Cardiac fibroblast (primary cell): ENCODE results near the gene CHRNB1.
"Not testable (repeated sequence)": the region's sequence is repeated elsewhere in the genome, so short reads cannot be mapped to it uniquely, and the experiment has no call there.

Source experiments
- DNase-seq, 2 donors: peaks; one replicate each; pipeline versions ENCODE4 v3.0.0 to v3.0.0-alpha.2; 2010; ENCODE audit warnings: low read depth in 2 of 2
- H3K4me3 ChIP-seq, 2 donors: replicated peaks in 1 of 2; 1 replicate in 1 of 2; 2 replicates in 1 of 2; pipeline ENCODE4 v1.5.1; 2011; ENCODE audit warnings: low read depth in 2 of 2, low read length in 2 of 2, mild to moderate bottlenecking in 2 of 2, moderate library complexity in 1 of 2
- TF ChIP-seq, protein P1 (sequence below): IDR thresholded peaks from one replicate; pipeline ENCODE4 v1.5.1; 2011; ENCODE audit warnings: low read depth, mild to moderate bottlenecking, low read length, inconsistent platforms

Gene CHRNB1

DNA sequence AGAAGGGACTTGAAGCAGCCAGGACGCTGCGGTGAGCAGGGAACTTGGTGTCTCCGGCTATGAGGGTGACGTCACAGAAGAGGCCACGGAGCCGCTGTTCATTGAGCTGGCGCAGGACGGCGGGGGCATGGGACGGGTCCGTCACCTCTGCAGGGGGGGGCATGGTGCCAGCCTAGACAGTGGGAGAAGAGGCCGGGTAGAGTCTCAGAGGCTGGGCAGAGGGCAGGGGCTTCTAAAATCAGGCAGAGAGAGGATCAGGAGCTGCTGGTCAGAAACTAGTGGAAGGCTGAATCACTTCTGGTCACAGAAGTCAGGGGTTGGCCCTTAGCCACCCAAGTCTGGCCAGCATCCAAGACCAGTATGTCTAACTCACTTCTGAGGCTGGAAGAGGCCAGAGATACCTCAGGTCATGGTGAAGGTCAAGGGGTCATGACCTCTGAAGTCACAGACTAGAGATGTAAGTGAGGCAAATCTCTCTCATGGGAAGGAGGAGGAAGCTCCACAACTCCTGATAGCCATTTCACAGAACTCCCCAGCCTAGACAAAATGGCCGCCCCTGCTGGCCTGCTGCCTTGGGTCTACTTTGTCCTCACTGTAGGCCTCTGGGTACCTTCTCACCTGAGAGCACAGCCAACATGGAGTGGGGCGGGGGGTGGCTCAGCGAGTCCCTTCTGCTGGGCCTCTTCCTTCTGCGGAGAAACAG is 21.9 kb downstream of the CHRNB1 start:
- TF ChIP-seq, protein P1, sequence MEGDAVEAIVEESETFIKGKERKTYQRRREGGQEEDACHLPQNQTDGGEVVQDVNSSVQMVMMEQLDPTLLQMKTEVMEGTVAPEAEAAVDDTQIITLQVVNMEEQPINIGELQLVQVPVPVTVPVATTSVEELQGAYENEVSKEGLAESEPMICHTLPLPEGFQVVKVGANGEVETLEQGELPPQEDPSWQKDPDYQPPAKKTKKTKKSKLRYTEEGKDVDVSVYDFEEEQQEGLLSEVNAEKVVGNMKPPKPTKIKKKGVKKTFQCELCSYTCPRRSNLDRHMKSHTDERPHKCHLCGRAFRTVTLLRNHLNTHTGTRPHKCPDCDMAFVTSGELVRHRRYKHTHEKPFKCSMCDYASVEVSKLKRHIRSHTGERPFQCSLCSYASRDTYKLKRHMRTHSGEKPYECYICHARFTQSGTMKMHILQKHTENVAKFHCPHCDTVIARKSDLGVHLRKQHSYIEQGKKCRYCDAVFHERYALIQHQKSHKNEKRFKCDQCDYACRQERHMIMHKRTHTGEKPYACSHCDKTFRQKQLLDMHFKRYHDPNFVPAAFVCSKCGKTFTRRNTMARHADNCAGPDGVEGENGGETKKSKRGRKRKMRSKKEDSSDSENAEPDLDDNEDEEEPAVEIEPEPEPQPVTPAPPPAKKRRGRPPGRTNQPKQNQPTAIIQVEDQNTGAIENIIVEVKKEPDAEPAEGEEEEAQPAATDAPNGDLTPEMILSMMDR, result no peak
- no peak overlapping the region for H3K4me3 ChIP-seq
- DNase-seq, result peak; percentile 78 to 92

DNA sequence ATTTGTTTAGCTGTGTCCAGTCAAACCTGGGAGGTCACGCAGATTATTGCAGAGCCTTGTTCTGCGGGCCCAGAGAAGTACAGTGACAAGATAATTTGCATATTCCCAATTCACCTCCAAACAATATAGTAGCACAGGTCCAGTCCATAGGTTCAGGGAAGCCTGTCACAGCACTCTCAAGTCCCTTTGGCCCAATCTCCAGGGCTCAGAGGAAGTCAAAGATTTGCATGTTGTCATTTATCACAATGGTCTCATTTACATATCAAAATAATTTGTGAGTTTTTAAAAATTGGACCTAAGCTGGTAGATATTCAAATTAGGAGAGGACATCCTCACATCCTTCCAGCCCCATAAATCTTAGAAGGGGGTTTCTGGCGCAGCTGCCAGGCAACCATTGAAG is 22.6 kb downstream of the CHRNB1 start:
- no peak overlapping the region for H3K4me3 ChIP-seq
- no peak for DNase-seq
- TF ChIP-seq, protein P1, result no peak

DNA sequence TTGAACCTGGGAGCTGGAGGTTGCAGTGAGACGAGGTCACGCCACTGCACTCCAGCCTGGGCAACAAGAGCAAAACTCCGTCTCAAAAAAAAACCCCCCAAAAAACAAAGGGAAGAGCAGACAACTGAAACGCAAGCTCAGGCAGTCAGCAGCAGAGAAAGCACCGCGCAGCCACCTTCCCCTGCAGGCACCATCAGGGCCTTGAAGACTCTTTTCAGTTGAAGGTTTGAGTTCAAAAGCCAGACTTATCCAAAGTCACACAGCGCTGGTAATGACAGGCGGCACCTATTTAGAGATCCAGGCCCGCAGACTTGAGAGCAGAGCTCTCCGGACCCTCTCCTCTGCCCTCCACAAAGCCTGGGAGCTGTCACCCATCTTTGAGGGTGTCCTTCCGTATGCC is 23.4 kb downstream of the CHRNB1 start:
- TF ChIP-seq, protein P1, result no peak
- H3K4me3 ChIP-seq, result no peak overlapping the region
- DNase-seq, result no peak

DNA sequence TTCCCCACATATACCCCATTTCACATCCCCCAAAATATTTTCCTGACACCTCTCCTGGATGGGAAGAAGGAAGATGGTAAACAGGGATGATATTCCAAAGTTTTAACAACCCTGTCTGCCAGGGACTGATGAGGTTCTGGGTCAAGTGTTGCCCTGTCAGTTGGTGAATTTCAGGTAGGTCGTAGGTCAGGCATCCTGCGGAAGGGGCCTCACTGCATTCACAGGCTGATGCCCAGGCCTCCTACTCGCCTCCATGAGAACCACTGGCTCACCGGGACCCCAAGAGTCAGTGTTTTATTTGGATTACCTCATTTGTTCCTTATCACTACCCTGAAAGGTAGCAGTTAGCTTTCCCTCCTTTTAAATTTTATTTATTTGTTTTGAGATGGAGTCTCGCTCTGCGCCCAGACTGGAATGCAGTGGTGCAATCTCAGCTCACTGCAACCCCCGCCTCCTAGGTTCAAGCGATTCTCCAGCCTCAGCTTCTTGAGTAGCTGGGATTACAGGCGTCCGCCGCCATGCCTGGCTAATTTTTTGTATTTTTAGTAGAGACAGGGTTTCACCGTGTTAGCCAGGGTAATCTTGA is 24.0 kb downstream of the CHRNB1 start:
- no peak overlapping the region for H3K4me3 ChIP-seq

DNA sequence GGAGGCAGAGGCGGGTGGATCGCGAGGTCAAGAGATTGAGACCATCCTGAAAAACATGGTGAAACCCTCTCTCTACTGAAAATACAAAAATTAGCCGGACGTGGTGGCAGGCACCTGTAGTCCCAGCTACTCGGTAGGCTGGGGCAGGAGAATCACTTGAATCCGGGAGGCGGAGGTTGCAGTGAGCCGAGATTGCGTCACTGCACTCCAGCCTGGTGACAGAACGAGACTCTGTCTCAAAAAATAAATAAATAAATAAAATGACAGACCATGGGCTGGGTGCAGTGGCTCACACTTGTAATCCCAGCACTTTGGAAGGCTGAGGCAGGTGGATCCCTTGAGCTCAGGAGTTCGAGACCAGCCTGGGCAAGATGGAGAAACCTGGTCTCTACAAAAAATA is 25.0 kb downstream of the CHRNB1 start:
- H3K4me3 ChIP-seq, DNase-seq: not testable (repeated sequence)

More for the DNA sequence above, 24.0 kb downstream of the CHRNB1 start:
- TF ChIP-seq, protein P1, result no peak
- DNase-seq, result no peak

DNA sequence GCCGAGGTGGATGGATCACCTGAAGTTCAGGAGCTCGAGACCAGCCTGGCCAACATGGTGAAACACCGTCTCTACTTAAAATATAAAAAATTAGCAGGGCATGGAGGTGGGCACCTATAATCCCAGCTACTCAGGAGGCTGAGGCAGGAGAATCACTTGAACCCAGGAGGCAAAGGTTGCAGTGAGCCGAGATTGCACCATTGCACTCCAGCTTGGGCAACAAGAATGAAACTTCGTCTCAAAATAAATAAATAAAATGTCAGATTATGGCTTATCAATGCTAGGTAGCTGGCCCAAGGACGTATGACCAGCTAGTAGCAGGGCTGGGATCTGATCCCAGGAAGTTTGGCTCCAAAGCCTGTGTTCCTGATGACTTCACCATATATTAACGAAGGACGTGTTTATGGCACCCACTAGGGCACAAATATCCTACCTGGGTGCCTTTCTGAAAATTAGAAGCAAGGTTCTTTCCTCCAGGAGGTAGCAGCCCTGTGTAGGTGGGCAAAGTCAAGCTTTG is 25.7 kb downstream of the CHRNB1 start:
- DNase-seq, H3K4me3 ChIP-seq: not testable (repeated sequence)

DNA sequence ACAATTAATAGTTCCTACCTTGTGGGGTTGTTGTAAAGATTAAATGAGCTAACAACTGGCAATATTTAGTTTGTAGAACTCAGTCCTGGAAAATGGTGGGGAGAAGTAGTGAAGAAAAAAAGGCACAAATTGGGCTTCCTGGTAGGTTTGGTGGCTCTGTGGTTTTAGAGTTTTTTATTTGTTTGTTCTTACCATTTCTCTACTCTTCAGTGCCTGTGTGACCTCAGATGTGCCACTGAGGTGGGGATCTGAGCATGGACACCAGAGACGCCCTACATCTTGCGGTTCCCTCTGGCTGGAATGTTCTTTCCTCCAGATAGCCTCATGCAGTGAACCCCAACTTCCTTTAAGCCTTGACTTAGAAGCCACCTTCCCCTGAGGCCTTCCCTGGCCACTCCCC is 26.9 kb downstream of the CHRNB1 start:
- H3K4me3 ChIP-seq, result no peak overlapping the region
- no peak for DNase-seq
- TF ChIP-seq, protein P1, result no peak

DNA sequence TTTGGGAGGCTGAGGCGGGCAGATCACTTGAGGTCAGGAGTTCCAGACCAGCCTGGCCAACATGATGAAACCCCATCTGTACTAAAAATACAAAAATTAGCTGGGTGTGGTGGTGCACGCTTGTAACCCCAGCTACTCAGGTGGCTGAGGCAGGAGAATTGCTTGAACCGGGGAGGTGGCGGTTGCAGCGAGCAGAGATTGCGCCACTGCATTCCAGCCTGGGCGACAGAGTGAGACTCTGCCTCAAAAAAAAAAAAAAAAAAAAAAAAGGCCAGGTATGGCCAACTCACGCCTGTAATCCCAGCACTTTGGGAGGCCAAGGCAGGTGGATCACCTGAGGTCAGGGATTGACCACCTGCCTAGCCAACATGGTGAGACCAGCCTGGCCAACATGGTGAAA is 29.9 kb downstream of the CHRNB1 start:
- H3K4me3 ChIP-seq, DNase-seq: not testable (repeated sequence)
